GM18909 (cell line): ENCODE results near the gene RNF166.

ENCODE experiments used
- ATAC-seq: cut with Tn5 transposase; IDR thresholded peaks from one replicate; pipeline ENCODE4 v1.9.1; 2021; ENCODE audit warnings: mild to moderate bottlenecking; ENCODE audit not compliant: unreplicated experiment, poor library complexity

The RNF166 gene

DNA sequence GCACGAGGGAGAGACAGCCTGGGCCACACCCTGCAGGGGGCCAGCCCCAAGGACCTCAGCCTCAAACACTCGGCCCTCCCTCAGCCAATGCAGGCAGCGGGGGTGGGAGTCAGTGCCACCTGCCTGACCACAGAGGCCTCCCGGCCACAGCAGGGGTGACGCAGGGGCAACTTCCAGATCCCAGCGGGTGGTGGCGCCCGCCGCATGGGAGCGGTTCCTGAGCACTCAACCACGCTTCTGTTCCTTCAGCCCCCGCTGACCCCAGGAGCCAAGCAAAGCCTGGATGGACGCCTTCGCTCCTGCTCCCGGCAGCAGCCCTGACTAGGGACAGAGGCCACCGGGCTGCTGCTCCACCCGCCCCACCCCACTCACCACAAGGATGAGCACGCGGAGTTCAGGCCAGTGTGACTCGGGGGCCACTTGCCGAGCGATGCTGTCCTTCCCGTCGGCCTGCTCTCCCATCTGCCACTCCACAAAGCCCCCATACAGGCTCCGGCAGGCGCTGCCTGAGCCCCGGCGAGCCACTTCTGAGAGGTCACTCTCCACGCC lies 50.4 kb downstream of the RNF166 start:
- ATAC-seq, result no peak

DNA sequence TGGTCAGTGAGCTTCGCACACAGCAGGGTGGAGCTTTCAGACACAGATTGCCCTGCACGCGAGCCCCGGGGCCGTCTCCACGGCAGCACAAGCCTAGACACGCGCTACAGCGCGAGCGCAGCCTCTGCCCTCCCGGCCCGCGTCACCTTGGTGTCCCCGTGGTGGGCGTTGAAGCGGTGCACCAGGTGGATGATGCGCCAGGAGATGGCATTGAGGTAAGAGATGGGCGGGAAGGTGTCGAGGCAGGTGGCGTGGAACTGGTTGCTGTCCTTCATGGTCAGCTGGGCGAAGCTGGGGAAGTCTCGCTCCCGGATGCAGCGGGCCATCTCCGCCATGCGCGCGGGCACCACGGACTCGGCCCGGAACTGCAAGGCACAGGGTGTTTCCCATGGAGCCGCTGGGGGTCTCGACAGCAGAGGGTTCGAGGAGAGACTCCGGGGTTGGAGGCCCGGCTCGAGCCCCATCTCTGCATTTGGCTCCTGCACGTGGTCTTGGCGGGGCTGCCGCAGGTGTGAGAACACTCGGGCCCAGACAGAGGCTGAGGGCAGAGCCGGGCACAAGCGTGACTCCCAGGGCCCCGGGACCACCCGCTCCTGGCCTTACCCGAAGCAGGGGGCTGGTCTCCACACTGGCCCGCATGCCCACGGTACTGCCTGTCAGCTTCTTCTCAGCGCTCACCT lies 51.0 kb downstream of the RNF166 start:
- ATAC-seq, result no peak

DNA sequence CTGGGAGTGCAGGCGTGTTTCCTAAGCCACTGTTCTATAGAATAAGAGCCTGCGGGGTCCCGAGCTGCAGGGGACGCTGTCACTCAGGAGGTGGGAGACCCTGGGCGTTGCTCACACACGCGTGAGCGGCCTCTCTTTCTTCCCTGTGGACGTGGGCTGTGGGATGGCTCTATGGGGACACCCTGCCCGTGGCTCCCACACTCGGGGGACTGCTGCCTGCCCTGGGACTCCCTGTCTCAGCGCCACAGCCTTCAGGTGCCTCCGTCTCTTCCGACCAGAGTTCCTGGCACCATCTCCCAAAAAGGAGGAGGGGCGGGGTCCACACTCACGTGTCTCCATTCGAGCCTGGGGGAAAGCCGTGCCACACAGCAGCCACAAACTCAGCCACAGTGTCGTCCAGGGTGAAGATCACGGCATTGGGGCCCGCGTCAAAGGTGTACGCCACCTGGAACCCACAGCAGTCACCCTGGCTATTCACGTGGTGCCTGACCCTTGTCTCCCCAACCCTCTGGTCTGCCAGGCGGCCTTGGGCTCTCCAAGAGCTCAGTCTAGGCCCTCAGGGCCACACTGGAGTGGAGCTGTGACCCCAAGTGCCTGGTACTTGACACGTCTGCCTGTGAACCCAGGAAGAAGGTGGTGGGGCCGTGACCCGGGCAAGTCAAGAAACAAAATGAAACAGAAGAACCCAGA lies 51.7 kb downstream of the RNF166 start:
- ATAC-seq, result no peak

DNA sequence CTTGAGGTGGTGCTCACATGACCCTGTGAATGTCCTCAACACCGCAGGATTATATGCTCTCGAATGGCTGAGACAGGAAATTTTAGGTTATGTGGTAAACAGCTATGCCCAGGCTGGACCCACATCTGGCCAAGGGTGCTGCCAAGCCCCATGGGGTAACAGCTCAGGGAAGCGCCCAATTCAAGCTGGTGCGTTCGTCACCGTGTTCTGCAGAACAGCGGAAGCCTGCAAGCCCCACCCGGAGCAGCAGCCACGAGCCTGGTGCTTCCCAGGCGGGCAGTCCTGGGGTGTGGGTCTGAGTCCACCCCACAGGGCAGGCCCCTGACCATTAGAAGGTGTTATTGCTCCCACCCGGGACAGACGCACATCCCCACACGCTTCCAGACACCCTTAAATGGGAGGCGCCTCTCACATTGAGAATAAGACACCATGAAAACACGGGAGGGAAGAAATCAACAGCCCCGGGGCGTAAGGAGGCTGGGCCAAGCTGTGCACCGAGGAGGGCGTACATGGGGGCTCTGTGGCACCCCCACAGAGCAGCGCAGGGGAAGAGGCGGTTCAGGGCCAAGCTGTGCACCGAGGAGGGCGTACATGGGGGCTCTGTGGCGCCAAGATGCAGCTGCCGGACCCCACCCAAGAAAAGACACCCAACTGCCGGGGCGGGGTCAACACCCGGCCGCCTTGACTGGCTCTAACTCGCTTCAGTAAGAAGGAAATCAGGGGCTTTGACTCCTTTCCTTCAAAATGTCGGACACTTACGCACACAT lies 52.4 kb downstream of the RNF166 start:
- no peak for ATAC-seq

DNA sequence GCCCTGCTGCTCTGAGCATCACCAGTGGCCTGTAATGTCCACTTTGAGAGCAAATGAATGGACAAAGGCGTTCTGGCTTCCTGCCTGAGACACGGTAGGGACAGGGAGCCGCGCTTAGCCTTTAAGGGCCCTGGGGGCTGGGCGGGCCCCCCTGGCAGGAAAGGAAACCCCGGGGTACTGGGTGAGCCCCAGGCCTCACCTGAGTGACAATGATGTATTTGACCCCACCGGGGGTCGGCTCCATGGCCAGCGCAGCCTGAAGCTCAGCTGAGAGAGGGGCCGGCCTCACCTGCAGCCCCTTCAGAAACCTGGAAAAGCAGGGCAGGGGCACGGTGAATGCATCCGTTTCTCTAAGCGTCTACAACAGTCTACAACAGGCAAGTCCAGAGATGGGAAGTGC lies 53.1 kb downstream of the RNF166 start:
- no peak for ATAC-seq

DNA sequence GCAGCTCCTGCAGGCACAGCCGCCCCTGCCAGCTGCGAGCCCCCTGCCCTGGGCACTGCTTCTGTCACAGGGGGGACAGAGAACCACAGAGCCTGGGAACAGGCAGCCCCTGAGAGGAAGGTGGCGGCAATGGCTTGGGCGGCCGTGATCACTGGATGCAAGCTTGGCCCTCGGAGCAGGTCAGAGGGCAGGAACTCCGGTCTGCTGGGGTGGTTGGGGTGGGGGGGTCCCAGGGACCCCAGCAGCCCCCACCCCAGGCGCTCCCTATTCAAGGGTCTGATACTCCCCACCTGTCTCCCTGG lies 53.5 kb downstream of the RNF166 start:
- no peak for ATAC-seq

DNA sequence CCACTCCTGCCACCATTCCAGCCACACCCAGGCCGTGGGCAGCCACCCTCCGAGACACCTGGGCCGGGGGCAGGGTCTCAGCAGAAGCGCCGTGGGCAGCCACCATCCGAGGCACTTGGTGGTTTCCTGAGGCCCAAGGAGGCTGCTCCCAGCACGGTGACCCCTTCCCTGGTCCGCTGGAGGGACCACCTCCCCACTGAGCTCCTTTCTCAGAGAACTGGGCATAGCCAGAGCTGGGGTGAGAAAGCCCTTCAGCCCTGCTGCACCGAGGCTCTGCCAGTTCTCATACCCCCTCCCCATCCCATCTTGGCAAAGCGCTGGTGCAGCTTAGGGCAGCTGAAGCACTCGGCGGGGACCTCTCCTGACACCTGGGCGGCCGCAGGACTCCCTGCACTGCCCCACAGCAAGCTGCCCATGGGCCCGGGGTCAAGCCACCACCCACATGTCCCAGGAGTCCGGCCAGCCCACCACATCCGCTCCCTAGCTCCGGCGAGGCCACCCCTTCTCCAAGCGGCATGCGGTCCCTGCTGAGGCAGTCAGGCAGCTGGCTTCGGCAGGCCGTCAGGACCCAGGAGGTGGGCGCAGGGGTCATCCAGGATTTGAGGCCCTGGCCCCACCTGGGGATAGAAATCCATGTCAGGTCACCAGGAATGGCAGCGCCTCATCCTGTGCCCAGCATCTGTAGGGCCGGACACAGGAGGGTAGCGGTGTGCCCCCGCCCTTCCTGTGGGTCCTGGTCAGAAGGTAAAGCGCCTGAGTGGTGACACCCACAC lies 54.0 kb downstream of the RNF166 start:
- no peak for ATAC-seq

DNA sequence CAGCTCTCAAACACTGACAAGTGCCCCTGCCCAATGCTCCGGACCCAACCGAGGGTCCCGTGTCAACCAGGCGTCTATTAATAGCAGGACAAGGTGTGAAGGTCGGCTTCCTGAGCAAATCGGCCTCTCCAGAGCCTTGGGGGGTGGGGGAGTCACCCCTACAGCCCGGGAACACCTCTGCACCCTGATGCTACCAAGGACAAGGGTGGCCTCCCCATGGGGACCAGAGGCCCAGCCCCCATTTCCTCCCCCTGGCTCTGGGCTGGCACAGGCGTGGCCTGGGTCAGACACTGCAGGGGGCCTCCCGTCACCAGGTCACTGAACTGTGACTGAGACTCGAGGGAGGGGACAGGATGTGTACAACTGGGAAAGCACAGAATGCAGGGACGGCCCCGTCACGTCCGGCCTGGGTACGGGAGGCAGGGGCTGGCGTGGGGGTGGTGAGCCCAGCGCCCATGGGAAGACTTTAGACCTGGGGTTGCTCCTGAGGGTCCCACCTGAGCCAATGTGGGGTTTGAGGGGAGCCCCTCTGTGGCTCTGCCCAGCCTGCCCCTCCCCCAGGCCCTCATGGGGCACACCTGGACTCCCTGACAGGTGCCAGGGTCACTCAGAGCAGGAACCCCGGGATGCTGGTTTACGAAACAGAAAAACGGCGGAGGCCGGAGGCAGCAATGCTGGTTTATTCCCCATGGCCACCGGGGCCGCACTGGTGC lies 54.8 kb downstream of the RNF166 start:
- ATAC-seq, result peak; percentile 80

DNA sequence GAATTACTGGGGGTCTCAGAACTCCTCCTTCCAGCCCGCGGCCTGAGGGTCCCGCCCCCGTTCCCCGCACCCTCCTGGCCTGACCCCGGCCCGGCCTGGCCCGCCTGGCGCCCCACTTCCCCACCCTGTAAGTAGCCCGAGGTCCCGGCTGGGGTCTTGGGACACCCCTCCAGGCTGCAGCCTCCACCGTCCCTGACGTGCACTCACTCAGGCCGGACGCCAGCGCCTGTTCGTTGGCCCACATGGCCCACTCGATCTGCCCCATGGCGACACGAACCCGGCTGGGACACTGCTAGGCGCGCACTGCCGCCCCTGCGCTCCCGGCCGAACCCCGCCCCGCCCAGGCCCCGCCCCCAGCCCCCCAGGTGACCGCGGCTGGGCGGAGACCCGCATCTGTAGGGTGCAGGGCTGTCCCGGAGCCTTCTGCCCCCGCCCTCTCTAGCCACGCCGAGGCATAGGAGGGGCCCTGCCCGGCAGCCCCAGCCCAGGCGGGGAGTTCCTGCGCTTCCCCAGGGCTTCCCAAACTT lies 55.4 kb downstream of the RNF166 start, which contains the start of gene CYBA:
TSS of gene CYBA (minus strand) at position 305 of the 527 bp plus-strand sequence. CDS start at position 265, 40 bp downstream.
- peak; percentile 67 for ATAC-seq

DNA sequence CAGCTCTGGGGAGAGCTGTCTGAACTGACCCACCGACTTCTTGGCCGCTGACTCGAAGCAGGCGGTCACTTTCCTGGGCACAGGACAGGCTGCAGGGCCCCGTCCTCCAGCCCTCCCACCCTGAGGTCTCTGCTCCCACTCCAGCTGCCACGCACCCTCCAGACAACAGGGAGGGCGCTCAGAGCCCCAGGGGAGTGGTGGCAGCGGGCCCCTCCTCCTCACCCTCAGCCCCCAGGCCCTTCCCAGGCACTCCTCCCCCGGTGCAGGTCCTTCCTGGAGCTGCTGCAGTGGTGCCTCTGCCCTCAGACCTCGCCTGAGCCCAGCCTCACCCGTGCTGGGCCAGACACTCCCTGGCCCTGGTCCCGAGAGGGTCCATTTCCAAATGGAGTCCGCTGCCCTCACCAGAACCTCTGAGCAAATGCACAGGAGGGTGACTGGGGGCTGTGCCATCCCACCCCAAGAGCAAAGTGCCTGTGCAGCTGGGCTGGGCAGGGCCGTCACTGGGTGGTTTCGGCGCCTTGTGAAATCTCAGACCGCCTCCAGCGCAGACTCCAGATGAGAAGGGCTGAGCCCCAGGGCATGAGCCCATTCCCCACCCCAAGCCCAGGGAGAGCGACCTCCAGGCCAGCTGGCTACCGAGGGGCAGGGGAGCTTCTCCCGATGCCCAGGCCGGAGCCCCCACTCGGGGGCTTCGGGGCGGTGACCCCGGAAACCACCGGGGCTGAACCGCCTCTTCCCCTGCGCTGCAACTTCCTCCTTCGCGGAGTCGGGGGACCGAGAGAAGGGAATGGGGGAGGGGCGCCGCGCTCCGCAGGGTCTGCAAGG lies 56.1 kb downstream of the RNF166 start:
- peak; percentile 7 for ATAC-seq

DNA sequence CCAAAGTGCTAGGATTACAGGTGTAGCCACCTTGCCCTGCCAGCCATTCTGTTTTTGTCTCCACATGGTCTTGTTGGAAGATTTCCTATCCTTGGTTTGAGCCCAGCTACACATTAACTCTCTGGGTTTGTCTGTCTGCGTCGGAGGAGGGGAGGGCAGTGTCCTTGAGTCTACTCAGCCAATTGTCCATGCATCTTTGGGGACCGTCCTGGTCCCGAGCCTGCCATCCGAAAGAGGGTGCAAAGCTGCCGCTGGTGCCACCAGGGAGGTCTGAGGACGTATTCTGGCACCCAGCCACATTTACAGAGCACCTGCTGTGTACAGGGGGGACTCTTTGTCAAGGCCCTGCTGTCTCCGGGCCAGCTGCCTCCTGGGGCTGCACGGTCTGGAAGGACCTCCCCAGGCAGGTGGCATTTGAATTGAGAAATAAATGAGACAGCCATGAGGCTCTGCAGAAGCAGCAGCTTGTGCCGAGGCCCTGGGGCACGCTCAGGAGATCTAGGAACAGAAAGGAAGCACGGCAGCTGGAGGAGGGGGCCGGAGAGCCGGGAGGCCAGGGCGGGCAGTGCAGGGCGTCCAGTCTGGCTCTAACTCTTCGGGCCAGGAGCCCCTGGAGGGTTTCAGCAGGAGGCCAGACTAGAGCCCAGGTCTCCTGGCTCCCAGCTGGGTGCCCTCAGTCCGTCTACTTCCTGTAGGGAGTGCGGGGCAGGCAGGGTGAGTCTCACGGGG lies 56.8 kb downstream of the RNF166 start:
- no peak for ATAC-seq

DNA sequence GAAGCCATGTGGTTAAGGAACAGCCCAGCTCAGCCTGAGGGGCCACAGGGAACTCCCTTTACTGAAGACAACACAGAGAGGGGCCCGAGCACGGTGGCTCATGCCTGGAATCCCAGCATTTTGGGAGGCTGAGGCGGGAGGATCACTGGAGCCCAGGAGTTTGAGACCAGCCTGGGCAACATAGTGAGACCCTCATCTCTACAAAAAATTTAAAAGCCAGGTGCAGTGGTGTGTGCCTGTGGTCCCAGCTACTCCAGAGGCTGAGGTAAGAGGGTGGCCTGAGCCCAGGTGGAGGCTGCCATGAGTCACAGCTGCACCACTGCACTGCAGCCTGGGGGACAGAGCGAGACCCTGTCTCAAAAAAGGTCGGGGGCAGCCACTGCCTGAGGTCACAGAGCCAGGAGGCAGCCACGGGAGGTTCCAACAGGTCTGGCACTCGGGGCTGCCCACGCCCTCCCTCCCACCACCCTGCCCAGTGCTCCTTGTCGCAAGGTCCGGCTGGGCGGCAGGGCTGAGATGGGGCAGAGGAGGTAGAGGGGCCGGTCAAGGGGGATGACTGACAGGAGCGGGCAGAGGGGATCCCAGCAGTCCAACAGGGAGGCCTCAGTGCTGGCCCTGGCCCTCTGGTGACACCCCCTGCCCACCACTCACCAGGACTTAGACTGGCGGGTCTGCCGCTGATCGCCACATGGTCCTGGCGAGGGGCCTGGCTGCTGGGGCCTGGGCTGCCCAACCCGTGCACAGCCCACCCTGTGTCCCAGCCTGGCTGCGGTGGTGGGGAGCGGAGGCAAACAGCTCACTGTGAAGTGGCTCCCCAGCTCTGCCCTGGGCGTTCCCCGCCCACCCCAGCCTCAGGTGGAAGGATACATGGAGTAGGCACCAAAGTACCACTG lies 58.8 kb downstream of the RNF166 start:
- no peak for ATAC-seq
